Vagina (tissue), 2 donors: ENCODE measurements around the gene KIRREL3. TPM values are rescaled to one million over a fixed set of nuclear protein-coding genes. Genes with fewer than 3 reads are reported as not detected.

Experiments
- DNase-seq, 2 donors: peaks; one replicate each; pipeline ENCODE4 v3.0.0-alpha.2; 2017; ENCODE audit errors: extremely low spot score in 2 of 2
- H3K27ac ChIP-seq: fragments of 200-600 bp; sonication (generic); one replicate; pipeline ENCODE4 v1.5.1; 2019
- H3K27me3 ChIP-seq: fragments of 200-600 bp; sonication (generic); one replicate; pipeline ENCODE4 v1.5.1; 2019
- H3K36me3 ChIP-seq, 2 donors: fragments of 200-600 bp; sonication (generic); one replicate each; pipeline ENCODE4 v1.5.1; 2017 to 2019
- H3K4me1 ChIP-seq: fragments of 200-600 bp; sonication (generic); one replicate; pipeline ENCODE4 v1.5.1; 2019
- H3K4me3 ChIP-seq, 2 donors: fragments of 200-600 bp; sonication (generic); 1 replicate in 1 of 2; 2 replicates in 1 of 2; pipeline ENCODE4 v1.5.1; 2016 to 2019
- H3K9me3 ChIP-seq: fragments of 200-600 bp; sonication (generic); one replicate; pipeline ENCODE4 v1.5.1; 2019
- POLR2A ChIP-seq, 2 donors: fragments of 450-650 bp; IDR thresholded peaks; one replicate each; pipeline ENCODE4 v1.6.1; 2017; ENCODE audit warnings: antibody characterized with exemption in 2 of 2, mild to moderate bottlenecking in 2 of 2, moderate library complexity in 2 of 2
- POLR2AphosphoS5 ChIP-seq, 2 donors: sonication (generic); formaldehyde crosslinking; IDR thresholded peaks; one replicate each; pipeline ENCODE4 v1.9.0; 2017; ENCODE audit warnings: antibody characterized with exemption in 2 of 2, mild to moderate bottlenecking in 2 of 2, low read depth in 1 of 2; ENCODE audit not compliant: insufficient read depth in 1 of 2
- intact Hi-C: fragments of 100-400 bp; cut with DNase I; formaldehyde crosslinking; loops from one replicate; pipeline ENCODE4 v1.15.1; 2023
- total RNA-seq: library from RNA; depleted of rRNA; stranded (reverse); fragments of >200 nt; gene quantifications from one replicate; pipeline ENCODE4 v1.2.3, GENCODE V29; 2016
- TF ChIP-seq, protein P1 (sequence below), 3 experiments: fragments of 450-650 bp in 2 of 3; fragments of 200-600 bp in 1 of 3; sonication (generic) in 1 of 3; IDR thresholded peaks; one replicate each; pipeline ENCODE4 v1.5.1; 2017 to 2019; ENCODE audit warnings: antibody characterized with exemption in 3 of 3, mild to moderate bottlenecking in 2 of 3, moderate library complexity in 2 of 3

The KIRREL3 gene
- total RNA-seq, 1 donor from 2014 or later: not detected

DNA sequence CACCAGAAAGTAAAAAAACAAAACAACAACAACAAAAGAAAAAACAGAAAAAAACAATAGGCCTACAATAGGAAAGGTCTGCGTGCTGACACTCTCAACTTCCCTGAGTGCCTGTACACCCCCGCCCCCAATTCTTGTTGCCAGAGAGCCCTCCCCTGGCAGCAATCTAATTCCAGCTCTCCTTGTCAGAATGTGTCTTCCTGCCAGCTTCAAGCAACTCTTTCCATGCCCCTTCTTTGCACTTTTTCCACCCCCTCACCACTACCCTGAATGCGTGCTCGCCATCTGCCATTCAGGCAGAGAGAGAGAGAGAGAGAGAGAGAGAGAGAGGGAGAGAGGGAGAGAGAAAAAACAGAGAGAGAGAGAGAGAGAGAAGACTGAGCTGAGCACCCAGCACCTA is 245.0 kb downstream of the KIRREL3 start:
- TF ChIP-seq, protein P1, sequence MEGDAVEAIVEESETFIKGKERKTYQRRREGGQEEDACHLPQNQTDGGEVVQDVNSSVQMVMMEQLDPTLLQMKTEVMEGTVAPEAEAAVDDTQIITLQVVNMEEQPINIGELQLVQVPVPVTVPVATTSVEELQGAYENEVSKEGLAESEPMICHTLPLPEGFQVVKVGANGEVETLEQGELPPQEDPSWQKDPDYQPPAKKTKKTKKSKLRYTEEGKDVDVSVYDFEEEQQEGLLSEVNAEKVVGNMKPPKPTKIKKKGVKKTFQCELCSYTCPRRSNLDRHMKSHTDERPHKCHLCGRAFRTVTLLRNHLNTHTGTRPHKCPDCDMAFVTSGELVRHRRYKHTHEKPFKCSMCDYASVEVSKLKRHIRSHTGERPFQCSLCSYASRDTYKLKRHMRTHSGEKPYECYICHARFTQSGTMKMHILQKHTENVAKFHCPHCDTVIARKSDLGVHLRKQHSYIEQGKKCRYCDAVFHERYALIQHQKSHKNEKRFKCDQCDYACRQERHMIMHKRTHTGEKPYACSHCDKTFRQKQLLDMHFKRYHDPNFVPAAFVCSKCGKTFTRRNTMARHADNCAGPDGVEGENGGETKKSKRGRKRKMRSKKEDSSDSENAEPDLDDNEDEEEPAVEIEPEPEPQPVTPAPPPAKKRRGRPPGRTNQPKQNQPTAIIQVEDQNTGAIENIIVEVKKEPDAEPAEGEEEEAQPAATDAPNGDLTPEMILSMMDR (IDR thresholded peaks at IDR 0.05): no peak
- no peak for TF ChIP-seq POLR2A (IDR thresholded peaks at IDR 0.05)
- no peak for TF ChIP-seq POLR2AphosphoS5 (IDR thresholded peaks at IDR 0.05; ENCODE audit: insufficient read depth in 1 of 2, low read depth in 1 of 2)
- no peaks in the 10 kb centered on the region for H3K27me3 ChIP-seq
- intact Hi-C loops: no loop called here

GRCh38 chr11:126754591-126755426 is 245.8 kb downstream of the KIRREL3 start:
- TF ChIP-seq POLR2A (IDR thresholded peaks at IDR 0.05): no peak
- no peak for TF ChIP-seq POLR2AphosphoS5 (IDR thresholded peaks at IDR 0.05; ENCODE audit: insufficient read depth in 1 of 2, low read depth in 1 of 2)
- TF ChIP-seq, protein P1 (IDR thresholded peaks at IDR 0.05): no peak
- H3K9me3 ChIP-seq: no peaks in the 10 kb centered on the region
- H3K36me3 ChIP-seq: no peaks in the 10 kb centered on the region
- H3K27me3 ChIP-seq: no peaks in the 10 kb centered on the region
- no peak for DNase-seq
- no peak overlapping the region for H3K4me3 ChIP-seq
- H3K4me1 ChIP-seq: no peaks in the 10 kb centered on the region
- no peak overlapping the region for H3K27ac ChIP-seq
- intact Hi-C loops: no loop called here

More for the DNA sequence above, 245.0 kb downstream of the KIRREL3 start:
- Histone ChIP-seq H3K27ac (no peak overlapping the region), H3K4me3 (no peak overlapping the region), H3K9me3 (no peaks in the 10 kb centered on the region), H3K4me1 (no peaks in the 10 kb centered on the region), H3K36me3 (no peaks in the 10 kb centered on the region)
- DNase-seq: no peak

DNA sequence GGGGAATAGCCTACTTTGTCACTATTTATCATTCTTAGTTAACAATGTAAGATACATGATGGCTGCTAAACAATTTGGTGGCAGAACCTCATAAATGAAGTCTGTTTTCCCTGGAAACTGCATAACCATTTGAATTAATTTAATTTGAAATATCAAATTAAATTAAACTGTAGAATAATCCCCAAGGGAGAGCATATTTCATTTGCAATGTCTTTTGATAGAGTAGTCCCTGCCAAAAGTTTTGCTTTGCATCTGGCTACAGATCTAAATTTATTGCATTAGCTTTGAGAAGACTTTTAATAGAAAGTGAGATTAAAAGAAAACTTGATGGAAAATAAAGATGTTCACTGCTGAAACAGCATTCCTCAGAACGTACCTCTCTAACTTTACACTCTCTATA is 246.6 kb downstream of the KIRREL3 start:
- H3K9me3 ChIP-seq: no peaks in the 10 kb centered on the region
- intact Hi-C loops: no loop called here
- H3K27ac ChIP-seq: no peak overlapping the region
- H3K36me3 ChIP-seq: no peaks in the 10 kb centered on the region
- no peak for DNase-seq
- no peaks in the 10 kb centered on the region for H3K27me3 ChIP-seq
- no peak overlapping the region for H3K4me3 ChIP-seq
- no peaks in the 10 kb centered on the region for H3K4me1 ChIP-seq
- TF ChIP-seq POLR2A (IDR thresholded peaks at IDR 0.05): no peak
- TF ChIP-seq POLR2AphosphoS5 (IDR thresholded peaks at IDR 0.05; ENCODE audit: insufficient read depth in 1 of 2, low read depth in 1 of 2): no peak
- TF ChIP-seq, protein P1 (IDR thresholded peaks at IDR 0.05): no peak

GRCh38 chr11:126751242-126751641 is 249.3 kb downstream of the KIRREL3 start:
- Histone ChIP-seq H3K4me1 (no peaks in the 10 kb centered on the region), H3K27ac (no peak overlapping the region), H3K36me3 (no peaks in the 10 kb centered on the region), H3K4me3 (no peak overlapping the region), H3K9me3 (no peaks in the 10 kb centered on the region), H3K27me3 (no peaks in the 10 kb centered on the region)
- TF ChIP-seq, protein P1 (IDR thresholded peaks at IDR 0.05): no peak
- no peak for TF ChIP-seq POLR2AphosphoS5 (IDR thresholded peaks at IDR 0.05; ENCODE audit: insufficient read depth in 1 of 2, low read depth in 1 of 2)
- no peak for TF ChIP-seq POLR2A (IDR thresholded peaks at IDR 0.05)
- no peak for DNase-seq
- intact Hi-C loops: no loop called here

GRCh38 chr11:126748793-126749192 is 251.8 kb downstream of the KIRREL3 start:
- no peaks in the 10 kb centered on the region for H3K9me3 ChIP-seq
- no peaks in the 10 kb centered on the region for H3K4me1 ChIP-seq
- no peaks in the 10 kb centered on the region for H3K36me3 ChIP-seq
- no peaks in the 10 kb centered on the region for H3K27me3 ChIP-seq
- no peak overlapping the region for H3K27ac ChIP-seq
- intact Hi-C loops: no loop called here
- no peak overlapping the region for H3K4me3 ChIP-seq
- no peak for DNase-seq
- TF ChIP-seq POLR2A (IDR thresholded peaks at IDR 0.05) (no peak), POLR2AphosphoS5 (IDR thresholded peaks at IDR 0.05; ENCODE audit: insufficient read depth in 1 of 2, low read depth in 1 of 2) (no peak)
- TF ChIP-seq, protein P1 (IDR thresholded peaks at IDR 0.05): no peak
